OCI-LY7 (cell line): ENCODE results near the gene HECW1. TPM values are rescaled to one million over a fixed set of nuclear protein-coding genes. Genes with fewer than 3 reads are reported as not detected.

Experiments used
- BruUV-seq: library from RNA; stranded (reverse); fragments of 400-500 nt; replicated peaks from 2 replicates; lab custom pipeline; 2021; lab: Mats Ljungman, UMichigan
- CTCF ChIA-PET: fragments of 300-600 bp; sonication (Branson Sonifier 250); formaldehyde crosslinking; loops from one replicate; lab custom pipeline; 2022; ENCODE audit warnings: antibody characterized with exemption; ENCODE audit not compliant: unreplicated experiment; lab: Charles Lee
- POLR2A ChIA-PET: fragments of 300-600 bp; sonication (Branson Sonifier 250); formaldehyde crosslinking; loops from one replicate; lab custom pipeline; 2022; ENCODE audit warnings: antibody characterized with exemption; lab: Charles Lee
- DNase-seq: peaks from one replicate; pipeline ENCODE4 v3.0.0-alpha.2; 2015; ENCODE audit warnings: low spot score
- H2AFZ ChIP-seq: fragments of 200-600 bp; sonication (generic), shearing (Covaris generic); 2 replicates; pipeline ENCODE4 v1.6.1; 2014; ENCODE audit warnings: mild to moderate bottlenecking, antibody characterized with exemption, low read length, moderate library complexity
- H3K27ac ChIP-seq: fragments of 200-600 bp; sonication (generic); 2 replicates; pipeline ENCODE4 v1.5.1; 2014; ENCODE audit warnings: mixed run types, low read depth, mild to moderate bottlenecking, moderate library complexity, low read length, inconsistent platforms; ENCODE audit not compliant: poor library complexity, severe bottlenecking
- H3K36me3 ChIP-seq: fragments of 200-600 bp; sonication (generic); 2 replicates; pipeline ENCODE4 v1.6.1; 2014; ENCODE audit warnings: mild to moderate bottlenecking, antibody characterized with exemption, low read length, moderate library complexity, mixed read lengths; ENCODE audit not compliant: insufficient read depth
- H3K4me1 ChIP-seq: fragments of 200-600 bp; sonication (generic); 2 replicates; pipeline ENCODE4 v1.5.1; 2014; ENCODE audit warnings: mild to moderate bottlenecking, low read length; ENCODE audit not compliant: insufficient read depth, poor library complexity, severe bottlenecking
- H3K4me2 ChIP-seq: fragments of 200-600 bp; sonication (generic); 2 replicates; pipeline ENCODE4 v1.6.1; 2014; ENCODE audit warnings: mild to moderate bottlenecking, low read length
- H3K4me3 ChIP-seq: fragments of 200-600 bp; sonication (generic); 2 replicates; pipeline ENCODE4 v1.5.1; 2014; ENCODE audit warnings: mild to moderate bottlenecking, low read depth, low read length; ENCODE audit not compliant: poor library complexity, severe bottlenecking
- H3K79me2 ChIP-seq: fragments of 200-600 bp; sonication (generic); 2 replicates; pipeline ENCODE4 v1.6.1; 2016; ENCODE audit warnings: low read depth, mild to moderate bottlenecking, low read length, moderate library complexity, mixed read lengths; ENCODE audit not compliant: insufficient read depth
- H3K9me2 ChIP-seq: fragments of 200-600 bp; sonication (generic); 2 replicates; pipeline ENCODE4 v1.6.1; 2016; ENCODE audit warnings: mild to moderate bottlenecking, low read length, mixed read lengths; ENCODE audit not compliant: insufficient read depth
- H3K9me3 ChIP-seq: fragments of 200-600 bp; sonication (generic); 2 replicates; pipeline ENCODE4 v1.6.1; 2014; ENCODE audit warnings: mild to moderate bottlenecking, mixed run types, low read length, mixed read lengths
- H4K20me1 ChIP-seq: fragments of 200-600 bp; sonication (generic); 2 replicates; pipeline ENCODE4 v1.6.1; 2014; ENCODE audit warnings: mild to moderate bottlenecking, antibody characterized with exemption, low read length, moderate library complexity, mixed read lengths; ENCODE audit not compliant: insufficient read depth
- CTCF ChIP-seq: fragments of 200-600 bp; sonication (generic); conservative IDR thresholded peaks from 2 replicates; pipeline ENCODE4 v1.5.1; 2014; ENCODE audit warnings: mild to moderate bottlenecking, antibody characterized with exemption, low read length, moderate library complexity, mixed read lengths
- EZH2phosphoT487 ChIP-seq: fragments of 200-600 bp; sonication (generic); IDR thresholded peaks from 2 replicates; pipeline ENCODE4 v1.6.1; 2018; ENCODE audit warnings: low read depth, borderline replicate concordance, mild to moderate bottlenecking, mixed run types, antibody characterized with exemption, low read length, moderate library complexity, mixed read lengths
- intact Hi-C: fragments of 100-400 bp; cut with micrococcal nuclease; formaldehyde crosslinking; loops from one replicate; pipeline ENCODE4 v1.10.0; 2022; ENCODE audit not compliant: unreplicated experiment
- total RNA-seq, 2 experiments: library from RNA; depleted of rRNA in 1 of 2; stranded (reverse); fragments of >200 nt in 1 of 2; shearing (Covaris generic) in 1 of 2; gene quantifications; 2 replicates each; pipeline ENCODE4 v1.2.3, GENCODE V29; 2014 to 2022

HECW1 gene
- total RNA-seq, 2 experiments from 2014 or later, result 2.0 TPM

- no peaks in the 10 kb centered on the region for H3K9me3 ChIP-seq
- CTCF ChIA-PET, result no interaction called here
- no peak overlapping the region for H3K27ac ChIP-seq
- POLR2A ChIA-PET, result no interaction called here
- no peak for DNase-seq
- H3K9me2 ChIP-seq, result no peaks in the 10 kb centered on the region
- H3K79me2 ChIP-seq, result no peaks in the 10 kb centered on the region
- H3K36me3 ChIP-seq, result no peaks in the 10 kb centered on the region
- intact Hi-C loops, result no loop called here
- no peaks in the 10 kb centered on the region for H3K4me1 ChIP-seq
- H4K20me1 ChIP-seq, result no peaks in the 10 kb centered on the region
- no peak overlapping the region for H3K4me3 ChIP-seq
- no TSS peak for BruUV-seq
- no peak overlapping the region for H2AFZ ChIP-seq
- no peak for TF ChIP-seq CTCF
- no peak for TF ChIP-seq EZH2phosphoT487
- H3K4me2 ChIP-seq, result no peak overlapping the region
Measured at GRCh38 chr7:43193893-43194292, 81.4 kb downstream of the HECW1 start.

- no peak for TF ChIP-seq EZH2phosphoT487
- no peak for TF ChIP-seq CTCF
- no peak overlapping the region for H3K27ac ChIP-seq
- H3K9me2 ChIP-seq, result no peaks in the 10 kb centered on the region
- intact Hi-C loops, result no loop called here
- no peak for DNase-seq
- H3K4me2 ChIP-seq, result no peak overlapping the region
- H3K4me3 ChIP-seq, result no peak overlapping the region
- no peaks in the 10 kb centered on the region for H3K79me2 ChIP-seq
- no peaks in the 10 kb centered on the region for H3K9me3 ChIP-seq
- BruUV-seq, result no TSS peak
- no peaks in the 10 kb centered on the region for H3K36me3 ChIP-seq
- H2AFZ ChIP-seq, result no peak overlapping the region
- ChIA-PET CTCF (no interaction called here), POLR2A (interaction anchor here (0.5 kb wide), 1 partner anchor 503 kb away, joined by 3 read pairs; no protein-coding TSS in a partner anchor)
- H3K4me1 ChIP-seq, result no peaks in the 10 kb centered on the region
- no peaks in the 10 kb centered on the region for H4K20me1 ChIP-seq
Measured at GRCh38 chr7:43195256-43195655, 82.8 kb downstream of the HECW1 start.

DNA sequence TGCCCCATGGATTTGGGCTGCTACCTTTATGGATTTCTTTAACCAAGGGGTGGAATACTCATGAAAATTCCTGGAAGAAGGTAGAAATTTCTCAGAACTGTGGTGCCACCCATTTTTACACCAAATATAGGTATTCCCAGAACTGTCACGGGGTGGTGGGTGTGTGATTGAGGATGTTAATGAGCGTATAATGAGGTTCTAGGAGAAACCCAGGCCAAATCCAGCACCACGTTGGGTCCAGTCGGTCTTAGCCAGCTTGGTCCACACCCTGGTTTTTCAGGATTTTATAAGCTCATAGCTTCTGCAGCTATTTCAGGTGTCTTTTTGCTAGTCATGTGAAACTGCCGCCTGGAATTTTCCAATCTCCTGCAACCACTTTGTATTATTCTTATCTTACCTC is 83.3 kb downstream of the HECW1 start:
- no peak for DNase-seq
- Histone ChIP-seq H3K36me3 (no peaks in the 10 kb centered on the region), H3K4me1 (no peaks in the 10 kb centered on the region), H3K9me3 (no peaks in the 10 kb centered on the region), H3K9me2 (no peaks in the 10 kb centered on the region), H3K4me3 (no peak overlapping the region), H2AFZ (no peak overlapping the region), H3K4me2 (no peak overlapping the region), H3K27ac (no peak overlapping the region), H4K20me1 (no peaks in the 10 kb centered on the region), H3K79me2 (no peaks in the 10 kb centered on the region)
- BruUV-seq, result no TSS peak
- POLR2A ChIA-PET, result interaction anchor here (0.5 kb wide), 1 partner anchor 502 kb away, joined by 3 read pairs; no protein-coding TSS in a partner anchor
- intact Hi-C loops, result no loop called here
- CTCF ChIA-PET, result no interaction called here
- no peak for TF ChIP-seq EZH2phosphoT487
- no peak for TF ChIP-seq CTCF
